GM19239 (cell line): ENCODE data around the gene MAP2K3.

Source experiments
- DNase-seq: peaks from one replicate; pipeline ENCODE4 v3.0.0; 2011; ENCODE audit warnings: low spot score; ENCODE audit not compliant: insufficient read length
- FAIRE-seq: peaks from 2 replicates; lab custom pipeline; 2011; peaks lifted over from hg19 to GRCh38; lab: Jason Lieb, UNC

MAP2K3 gene

GRCh38 chr17:21284319-21285163 is at the start of gene MAP2K3:
Gene MAP2K3, plus strand, starts transcription at chr17:21284711. Its CDS starts 210 bp downstream, at chr17:21284921.
- DNase-seq, result peak; percentile 95
- FAIRE-seq, result peak; percentile 91

GRCh38 chr17:21235921-21236320 is 48.6 kb upstream of the MAP2K3 start:
- no peak for DNase-seq
- FAIRE-seq, result no peak

GRCh38 chr17:21239680-21240368 is 44.7 kb upstream of the MAP2K3 start:
- DNase-seq (peak; percentile 43), FAIRE-seq (no peak)

- FAIRE-seq (no peak), DNase-seq (no peak)
These were observed 44.0 kb upstream of the MAP2K3 start for GRCh38 chr17:21240369-21241055.

GRCh38 chr17:21241564-21241963 is 42.9 kb upstream of the MAP2K3 start:
- no peak for DNase-seq
- FAIRE-seq, result no peak

- FAIRE-seq (no peak), DNase-seq (no peak)
These were observed 42.3 kb upstream of the MAP2K3 start for GRCh38 chr17:21242026-21242697.

- DNase-seq (no peak), FAIRE-seq (no peak)
These were observed 41.6 kb upstream of the MAP2K3 start for GRCh38 chr17:21242780-21243515.

GRCh38 chr17:21243516-21244303 is 40.8 kb upstream of the MAP2K3 start:
- FAIRE-seq (no peak), DNase-seq (no peak)

- FAIRE-seq, result no peak
These were observed 38.8 kb upstream of the MAP2K3 start for GRCh38 chr17:21245639-21246084.

GRCh38 chr17:21246698-21247097 is 37.8 kb upstream of the MAP2K3 start:
- FAIRE-seq (no peak), DNase-seq (no peak)

More at GRCh38 chr17:21245639-21246084, 38.8 kb upstream of the MAP2K3 start:
- no peak for DNase-seq

- DNase-seq (no peak), FAIRE-seq (no peak)
These were observed 36.8 kb upstream of the MAP2K3 start for GRCh38 chr17:21247552-21248258.

GRCh38 chr17:21248500-21248899 is 36.0 kb upstream of the MAP2K3 start:
- FAIRE-seq, result no peak
- DNase-seq, result no peak

- no peak for FAIRE-seq
These were observed 35.3 kb upstream of the MAP2K3 start for GRCh38 chr17:21249086-21249795.

GRCh38 chr17:21249920-21250703 is 34.4 kb upstream of the MAP2K3 start:
- DNase-seq (no peak), FAIRE-seq (no peak)

More at GRCh38 chr17:21249086-21249795, 35.3 kb upstream of the MAP2K3 start:
- DNase-seq, result no peak

GRCh38 chr17:21250854-21251253 is 33.7 kb upstream of the MAP2K3 start:
- FAIRE-seq, result no peak

GRCh38 chr17:21251337-21252010 is 33.0 kb upstream of the MAP2K3 start:
- FAIRE-seq (no peak), DNase-seq (no peak)

More at GRCh38 chr17:21250854-21251253, 33.7 kb upstream of the MAP2K3 start:
- no peak for DNase-seq
